Suprapubic skin (tissue), 4 donors: ENCODE measurements around the gene CCM2. TPM values are rescaled to one million over a fixed set of nuclear protein-coding genes. Genes with fewer than 3 reads are reported as not detected.

Experiments
- DNase-seq, 2 donors: peaks; one replicate each; pipeline ENCODE4 v3.0.0-alpha.2; 2019; ENCODE audit warnings: low spot score in 2 of 2
- H3K27ac ChIP-seq: fragments of 200-600 bp; sonication (generic); one replicate; pipeline ENCODE4 v1.5.1; 2019
- H3K27me3 ChIP-seq: fragments of 200-600 bp; sonication (generic); one replicate; pipeline ENCODE4 v1.5.1; 2019
- H3K36me3 ChIP-seq: fragments of 200-600 bp; sonication (generic); one replicate; pipeline ENCODE4 v1.5.1; 2019
- H3K4me1 ChIP-seq: fragments of 200-600 bp; sonication (generic); one replicate; pipeline ENCODE4 v1.5.1; 2019
- H3K4me3 ChIP-seq: fragments of 200-600 bp; sonication (generic); one replicate; pipeline ENCODE4 v1.5.1; 2019; ENCODE audit warnings: mild to moderate bottlenecking
- H3K9me3 ChIP-seq: fragments of 200-600 bp; sonication (generic); one replicate; pipeline ENCODE4 v1.5.1; 2019
- CTCF ChIP-seq, 2 donors: fragments of 200-600 bp in 1 of 2; fragments of 450-650 bp in 1 of 2; sonication (generic) in 1 of 2; IDR thresholded peaks; one replicate each; pipeline ENCODE4 v1.5.1; 2016 to 2019; ENCODE audit warnings: antibody characterized with exemption in 2 of 2, mild to moderate bottlenecking in 1 of 2, moderate library complexity in 1 of 2
- EP300 ChIP-seq: sonication (generic); formaldehyde crosslinking; IDR thresholded peaks from one replicate; pipeline ENCODE4 v1.6.1; 2017; ENCODE audit warnings: antibody characterized with exemption
- POLR2A ChIP-seq, 2 donors: fragments of 450-650 bp; IDR thresholded peaks; one replicate each; pipeline ENCODE4 v1.6.1; 2017; ENCODE audit warnings: antibody characterized with exemption in 2 of 2, mild to moderate bottlenecking in 2 of 2, moderate library complexity in 2 of 2
- POLR2AphosphoS5 ChIP-seq, 3 donors: sonication (generic); formaldehyde crosslinking; IDR thresholded peaks; one replicate each; pipeline ENCODE4 v1.6.1; 2017; ENCODE audit warnings: antibody characterized with exemption in 3 of 3
- WGBS: methylation state at CpG from one replicate; pipeline ENCODE4 v1.1.5; 2018; 5-methylcytosine and 5-hydroxymethylcytosine counted together
- total RNA-seq, 4 donors: library from RNA; depleted of rRNA; stranded (reverse); fragments of >200 nt; gene quantifications; one replicate each; pipeline ENCODE4 v1.1.0, GENCODE V29; 2016

The CCM2 gene
- total RNA-seq, 4 donors from 2014 or later, result 34.3 to 42.3 (median 35.9) TPM

- H3K4me3 ChIP-seq, result no peak overlapping the region
- no peaks in the 10 kb centered on the region for H3K27me3 ChIP-seq
- TF ChIP-seq POLR2A (IDR thresholded peaks at IDR 0.05) (no peak), EP300 (no peak), POLR2AphosphoS5 (IDR thresholded peaks at IDR 0.05) (no peak), CTCF (IDR thresholded peaks at IDR 0.05) (no peak)
- no peak overlapping the region for H3K27ac ChIP-seq
- peak in 1 of 2 donors; percentile 44 for DNase-seq
- no peaks in the 10 kb centered on the region for H3K9me3 ChIP-seq
- WGBS, result 80% methylated on average over 1 of the region's 3 CpGs
- peaks cover 5% of the 10 kb centered on the region for H3K36me3 ChIP-seq
- peaks cover 5% of the 10 kb centered on the region for H3K4me1 ChIP-seq
Observed at GRCh38 chr7:44972562-44972961, 27.4 kb upstream of the CCM2 start.

- Histone ChIP-seq H3K9me3 (no peaks in the 10 kb centered on the region), H3K27ac (no peak overlapping the region), H3K4me1 (peaks cover 8% of the 10 kb centered on the region), H3K4me3 (no peak overlapping the region), H3K36me3 (peaks cover 5% of the 10 kb centered on the region), H3K27me3 (no peaks in the 10 kb centered on the region)
- DNase-seq, result peak in 1 of 2 donors; percentile 59
- 69% methylated on average over 5 of the region's 10 CpGs for WGBS
- TF ChIP-seq POLR2AphosphoS5 (IDR thresholded peaks at IDR 0.05) (no peak), CTCF (IDR thresholded peaks at IDR 0.05) (peak; percentile 14 to 50)
Observed at GRCh38 chr7:44973610-44974401, 26.2 kb upstream of the CCM2 start.

- Histone ChIP-seq H3K4me1 (peaks cover 13% of the 10 kb centered on the region), H3K36me3 (peaks cover 5% of the 10 kb centered on the region), H3K27ac (no peak overlapping the region), H3K9me3 (no peaks in the 10 kb centered on the region), H3K27me3 (no peaks in the 10 kb centered on the region), H3K4me3 (no peak overlapping the region)
- WGBS, result 88% methylated on average over 7 of the region's 7 CpGs
- no peak for DNase-seq
- TF ChIP-seq CTCF (IDR thresholded peaks at IDR 0.05) (no peak), POLR2AphosphoS5 (IDR thresholded peaks at IDR 0.05) (no peak), POLR2A (IDR thresholded peaks at IDR 0.05) (no peak), EP300 (no peak)
Observed at GRCh38 chr7:44974549-44974948, 25.5 kb upstream of the CCM2 start.

GRCh38 chr7:44975331-44976039, 24.5 kb upstream of the CCM2 start:
- WGBS, result 100% methylated on average over 7 of the region's 12 CpGs
- peaks cover 5% of the 10 kb centered on the region for H3K36me3 ChIP-seq
- H3K27me3 ChIP-seq, result no peaks in the 10 kb centered on the region
- H3K27ac ChIP-seq, result no peak overlapping the region
- peak in 1 of 2 donors; percentile 51 for DNase-seq
- H3K4me3 ChIP-seq, result no peak overlapping the region
- H3K4me1 ChIP-seq, result peaks cover 22% of the 10 kb centered on the region
- no peak for TF ChIP-seq POLR2A (IDR thresholded peaks at IDR 0.05)
- TF ChIP-seq CTCF (IDR thresholded peaks at IDR 0.05), result no peak
- no peak for TF ChIP-seq POLR2AphosphoS5 (IDR thresholded peaks at IDR 0.05)
- no peak for TF ChIP-seq EP300
- no peaks in the 10 kb centered on the region for H3K9me3 ChIP-seq

GRCh38 chr7:44976040-44976745, 23.8 kb upstream of the CCM2 start:
- Histone ChIP-seq H3K4me1 (peaks cover 29% of the 10 kb centered on the region), H3K27ac (no peak overlapping the region), H3K9me3 (no peaks in the 10 kb centered on the region), H3K27me3 (no peaks in the 10 kb centered on the region), H3K36me3 (peaks cover 5% of the 10 kb centered on the region), H3K4me3 (no peak overlapping the region)
- TF ChIP-seq CTCF (IDR thresholded peaks at IDR 0.05) (no peak), POLR2A (IDR thresholded peaks at IDR 0.05) (no peak), POLR2AphosphoS5 (IDR thresholded peaks at IDR 0.05) (no peak), EP300 (no peak)
- 95% methylated on average over 6 of the region's 6 CpGs for WGBS
- DNase-seq, result peak in 1 of 2 donors; percentile 55
